GM19372 (cell line): ENCODE data around the gene RSPO3.

Experiments used
- ATAC-seq: cut with Tn5 transposase; IDR thresholded peaks from one replicate; pipeline ENCODE4 v1.9.1; 2021; ENCODE audit warnings: mild to moderate bottlenecking, low read depth, moderate library complexity; ENCODE audit not compliant: unreplicated experiment

RSPO3 gene

DNA sequence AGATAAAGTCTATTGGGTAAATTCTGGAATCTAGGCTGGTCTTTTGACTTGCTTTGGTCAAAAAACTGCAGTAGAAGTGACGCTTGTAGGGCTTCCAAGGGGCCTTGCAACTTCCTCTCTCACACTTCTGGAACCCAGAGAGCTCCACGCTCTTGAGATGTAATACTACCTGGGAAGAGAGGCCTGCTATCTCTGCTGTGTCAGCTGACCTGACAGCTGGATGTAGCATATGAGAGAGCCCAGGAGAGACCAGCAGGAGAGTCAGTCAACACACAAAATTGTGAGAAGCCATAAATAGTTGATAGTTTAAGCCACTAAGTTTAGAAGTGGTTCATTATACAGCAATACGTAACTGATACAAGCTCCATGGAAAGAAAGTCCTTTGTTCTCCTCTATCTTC is 7.8 kb upstream of the RSPO3 start:
- no peak for ATAC-seq

DNA sequence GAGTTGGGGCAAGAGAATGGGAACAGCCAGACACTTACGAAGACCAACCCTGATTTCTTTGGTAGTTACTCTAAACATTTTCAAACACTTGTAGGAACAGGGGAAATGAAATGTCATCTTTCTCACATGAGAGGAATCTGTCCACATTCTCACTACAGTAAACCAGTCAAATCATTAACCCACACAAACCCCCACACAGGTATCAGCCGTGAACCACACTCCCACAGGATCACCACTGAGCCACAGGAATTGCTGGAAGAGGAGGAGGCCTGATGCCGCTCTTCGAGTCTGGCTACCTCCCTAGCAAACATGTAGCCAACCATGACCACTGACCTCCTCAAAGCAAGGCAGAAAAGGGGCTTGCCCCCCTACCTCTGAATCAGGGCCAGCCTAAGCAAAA is 6.9 kb upstream of the RSPO3 start:
- ATAC-seq: no peak

DNA sequence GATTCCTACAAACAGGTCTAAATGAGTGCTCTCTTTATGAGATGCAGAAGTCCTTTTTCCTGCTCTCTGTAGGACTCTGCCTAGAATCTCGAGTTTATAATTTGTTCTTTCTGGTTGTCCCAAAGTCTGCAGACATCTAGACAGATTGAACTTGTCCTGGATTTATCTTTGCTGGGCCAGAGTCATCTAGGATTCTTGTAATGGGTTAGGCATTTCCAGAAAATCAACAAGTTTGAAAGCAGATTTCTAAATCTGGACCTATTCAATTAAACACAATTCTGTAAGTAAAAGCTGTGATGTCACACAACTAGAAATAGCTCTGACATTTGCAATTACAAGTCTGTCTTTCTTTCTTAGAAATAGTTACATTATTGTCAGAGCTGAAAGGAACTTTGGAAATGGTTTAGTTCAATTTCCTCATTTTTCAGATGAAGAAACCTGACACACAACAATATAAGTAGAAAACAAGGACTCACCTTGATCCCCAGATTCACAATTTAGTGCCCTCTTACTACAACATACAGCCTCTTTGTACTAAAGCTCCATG is 4.2 kb upstream of the RSPO3 start:
- no peak for ATAC-seq

DNA sequence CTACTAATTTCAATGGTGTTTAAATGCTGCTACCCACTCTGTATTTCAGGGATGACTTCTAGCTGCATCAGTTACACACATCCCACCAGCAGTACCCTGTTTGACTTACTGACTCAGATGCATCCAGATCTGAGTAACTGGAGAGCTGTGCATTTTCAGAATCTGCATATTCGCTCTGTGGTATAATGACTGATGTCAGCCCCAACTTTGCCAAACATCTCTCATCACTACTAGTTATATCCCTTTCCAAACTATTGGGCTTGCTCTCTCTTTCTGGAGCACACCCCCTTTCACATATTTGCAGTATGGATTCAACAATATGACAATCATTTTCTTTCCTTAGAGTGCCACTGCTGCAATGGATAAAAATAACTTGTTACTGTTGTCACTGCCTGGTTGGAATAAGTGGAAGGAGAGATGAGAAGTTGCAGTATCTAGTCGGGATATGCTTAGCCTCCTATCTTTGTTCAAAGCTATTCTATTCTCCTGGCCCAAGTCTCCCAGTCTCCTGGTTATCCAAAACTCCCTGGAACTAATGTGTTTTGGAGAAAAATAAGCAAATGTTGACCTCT is 3.3 kb upstream of the RSPO3 start:
- ATAC-seq: no peak

DNA sequence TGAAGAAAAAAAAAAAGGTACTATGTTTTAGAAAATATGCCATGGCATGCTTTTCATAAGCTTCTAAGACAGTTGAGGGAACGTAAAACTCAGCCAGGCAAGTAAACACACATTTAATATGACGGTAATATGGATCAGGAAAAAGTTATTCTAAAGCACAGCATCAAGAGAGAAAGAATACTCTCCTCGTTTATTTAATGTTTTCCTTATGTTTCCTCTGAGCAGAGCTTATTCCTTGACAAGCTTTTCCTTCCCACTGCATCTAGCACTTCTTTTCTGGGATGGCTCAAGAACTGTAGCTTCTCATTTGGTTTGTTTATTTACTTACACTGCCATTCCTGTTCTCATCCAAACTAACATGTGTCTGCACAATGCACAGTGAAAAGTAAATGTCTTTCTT is 2.7 kb upstream of the RSPO3 start:
- no peak for ATAC-seq

DNA sequence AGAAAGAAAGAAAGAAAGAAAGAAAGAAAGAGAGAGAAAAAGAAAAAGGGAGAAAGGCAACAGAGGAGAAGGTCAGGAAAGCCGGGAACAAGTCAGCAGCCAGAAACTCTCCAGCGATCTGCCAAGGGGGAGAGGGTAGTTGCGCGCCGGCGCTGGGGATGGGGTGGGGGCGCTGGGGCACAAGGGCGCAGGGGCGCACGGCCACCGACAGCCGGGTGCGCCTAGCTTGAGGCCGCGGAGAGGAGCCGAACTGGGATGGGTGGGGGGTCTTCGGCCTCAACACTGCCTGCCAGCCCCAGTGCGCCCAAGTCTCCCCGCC is 533 bp upstream of the RSPO3 start:
- no peak for ATAC-seq

DNA sequence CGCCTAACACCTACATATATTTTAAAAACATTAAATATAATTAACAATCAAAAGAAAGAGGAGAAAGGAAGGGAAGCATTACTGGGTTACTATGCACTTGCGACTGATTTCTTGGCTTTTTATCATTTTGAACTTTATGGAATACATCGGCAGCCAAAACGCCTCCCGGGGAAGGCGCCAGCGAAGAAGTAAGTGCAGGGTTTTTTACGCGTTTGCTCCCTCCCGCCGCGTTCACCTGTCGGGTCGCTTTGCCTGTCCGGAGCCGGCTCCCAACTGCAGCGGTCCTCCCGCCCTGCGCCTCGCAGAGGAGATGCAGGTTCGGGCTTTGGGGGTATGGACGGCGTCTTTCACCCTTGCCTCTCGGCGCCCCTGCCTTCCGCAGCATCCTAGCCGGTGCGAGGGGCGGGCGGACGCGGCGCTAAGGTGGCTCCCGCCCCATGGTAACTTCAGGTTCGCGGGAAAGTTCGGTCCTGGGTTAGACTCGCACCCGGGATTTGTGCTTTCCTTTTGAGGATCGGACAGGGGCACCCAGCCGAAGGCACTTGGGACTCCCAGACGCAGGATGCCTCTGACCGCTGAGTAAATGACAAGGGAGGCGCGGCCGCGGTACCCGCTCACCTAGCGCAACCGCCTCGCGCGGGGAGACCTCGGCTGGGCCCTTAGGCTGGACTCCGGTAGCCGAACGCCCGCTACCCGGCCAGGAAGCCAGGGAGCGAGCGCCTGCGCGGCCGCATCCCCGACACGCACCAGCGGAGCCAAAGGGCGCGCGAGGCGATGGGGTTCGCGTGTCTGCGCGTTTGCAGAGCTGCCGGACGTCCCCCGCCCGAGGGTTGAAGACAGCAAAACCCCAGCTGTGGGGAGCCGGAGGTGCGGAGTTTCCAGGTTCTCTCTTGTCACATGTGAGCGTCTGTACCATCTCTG is 891 bp downstream of the RSPO3 start:
- peak; percentile 45 for ATAC-seq

DNA sequence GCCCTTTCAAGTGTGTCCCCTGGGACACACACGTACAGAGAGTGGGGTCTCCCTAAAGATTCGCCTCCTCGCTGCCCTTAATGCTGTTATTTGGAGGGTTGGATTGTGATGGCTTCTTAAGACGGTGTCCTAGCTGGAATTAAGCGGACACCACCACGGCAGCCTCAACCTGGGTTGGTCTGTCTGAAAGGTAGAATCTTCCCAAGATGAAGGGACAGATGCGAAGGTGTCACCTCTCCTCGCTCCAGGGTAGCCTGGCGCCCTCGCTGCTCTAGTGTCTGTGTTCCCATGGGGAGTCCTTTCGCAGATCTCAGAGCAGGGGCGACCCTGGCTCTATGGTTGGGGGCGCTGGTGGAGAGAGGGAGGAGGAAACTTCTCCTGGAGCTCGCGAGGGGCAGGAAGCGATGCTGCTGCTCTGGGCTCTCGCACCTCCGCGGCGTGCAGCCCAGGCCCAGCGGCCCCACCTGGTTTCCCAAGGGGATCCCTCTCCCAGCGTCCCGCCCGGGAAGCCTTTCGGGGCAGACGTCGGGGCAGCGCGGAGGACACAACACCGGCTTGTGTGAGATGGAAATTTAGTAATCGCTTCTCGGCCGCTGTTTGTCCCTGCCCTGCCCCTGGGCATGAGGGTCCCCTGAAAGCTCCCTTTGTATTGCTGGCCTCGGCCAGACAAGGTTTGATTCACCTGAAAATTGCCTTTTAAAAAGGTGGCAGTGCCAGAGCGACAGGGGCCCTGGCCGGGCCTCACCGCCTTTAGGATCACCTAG is 1.7 kb downstream of the RSPO3 start:
- ATAC-seq: no peak

DNA sequence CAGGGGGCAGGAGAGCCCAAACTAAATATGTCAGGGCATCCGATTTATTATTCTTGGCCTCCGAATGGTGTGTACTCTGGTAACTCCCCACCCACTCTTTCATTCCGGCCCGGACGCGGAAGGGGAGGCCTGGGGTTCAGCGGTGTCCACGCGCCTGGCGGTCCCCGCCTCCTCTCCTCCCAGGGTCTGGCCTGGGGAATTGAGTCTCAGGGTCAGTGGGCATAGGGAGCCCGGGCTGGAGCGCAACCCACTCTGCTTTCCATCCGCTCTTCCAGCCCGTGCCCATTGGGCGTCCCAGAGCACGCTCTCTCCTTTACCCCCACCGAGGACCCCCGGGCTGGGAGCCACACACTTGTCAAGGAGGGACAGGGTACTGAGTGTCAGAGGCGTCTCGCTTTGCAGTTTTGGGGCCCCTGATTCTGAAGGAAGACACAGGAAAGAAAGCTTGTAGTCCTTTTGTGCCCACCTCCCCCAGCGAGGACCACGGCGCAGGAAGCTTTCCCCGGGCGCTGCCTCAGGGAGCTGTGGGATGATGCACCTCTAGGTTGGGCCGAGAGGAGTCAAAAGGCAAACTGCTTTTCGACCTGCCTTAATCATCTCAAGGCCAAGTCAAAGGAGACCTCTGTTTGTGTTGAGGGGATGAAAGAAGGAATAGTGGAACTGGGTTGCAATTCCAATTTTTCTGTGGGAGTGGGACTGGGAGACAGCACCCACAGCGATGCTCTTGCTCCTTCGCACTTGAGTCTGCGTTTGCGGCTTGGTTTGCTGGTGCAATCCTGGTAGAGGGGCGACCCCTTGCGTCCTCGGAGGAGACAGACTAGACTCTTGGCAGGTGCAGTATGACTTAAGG is 2.5 kb downstream of the RSPO3 start:
- ATAC-seq: peak; percentile 59

DNA sequence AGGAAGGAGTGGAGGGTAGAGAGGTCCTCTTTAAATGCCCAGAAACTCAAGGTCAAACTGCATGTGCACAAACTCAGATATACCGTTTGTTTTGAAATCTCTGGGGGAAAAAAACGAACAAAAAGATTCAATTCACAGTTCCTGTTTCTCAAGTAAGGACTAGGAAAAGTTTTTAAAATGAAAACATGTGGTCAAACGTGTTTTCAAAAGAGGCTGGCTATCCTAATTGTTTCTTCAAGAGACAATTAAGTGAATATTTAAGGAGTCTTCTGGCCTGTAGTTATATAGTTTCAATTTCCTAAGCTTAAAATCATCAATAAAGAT is 3.1 kb downstream of the RSPO3 start:
- no peak for ATAC-seq

DNA sequence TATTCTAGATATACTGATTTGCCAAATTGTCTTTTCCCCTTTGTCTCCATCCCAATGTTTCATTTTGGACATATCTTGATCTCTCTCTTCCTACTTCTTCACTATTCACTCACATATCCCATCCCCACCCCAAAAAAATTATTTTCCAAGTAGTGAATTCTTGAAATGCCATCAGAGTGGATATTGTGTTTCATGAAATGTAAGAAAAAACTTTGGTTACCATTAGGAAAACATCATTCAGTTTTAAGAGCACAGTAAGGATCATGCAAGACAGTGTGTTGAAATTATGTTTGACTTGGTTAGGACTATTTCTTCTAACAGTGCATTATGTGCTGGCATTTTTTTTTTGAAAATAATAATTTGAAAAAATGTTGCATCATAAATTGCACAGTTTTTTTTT is 5.7 kb downstream of the RSPO3 start:
- ATAC-seq: no peak

DNA sequence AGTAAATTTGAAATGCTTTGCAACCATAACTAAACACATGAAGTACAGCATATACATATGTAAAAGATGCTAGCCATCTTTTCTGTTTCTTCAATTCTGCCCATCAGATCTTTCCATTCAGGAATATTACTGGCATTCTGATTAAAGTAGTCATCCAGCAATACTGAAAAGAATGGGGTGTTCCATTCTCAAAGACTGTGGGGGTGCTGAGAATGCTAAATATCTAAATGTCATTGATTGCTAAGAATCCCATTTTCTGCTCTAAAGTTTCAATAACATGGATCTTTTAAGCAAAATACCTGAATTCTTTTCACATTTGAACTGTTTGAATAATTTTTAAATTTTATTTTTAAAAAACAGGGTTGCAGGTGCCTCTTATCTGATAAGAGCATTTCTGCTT is 6.2 kb downstream of the RSPO3 start:
- no peak for ATAC-seq

DNA sequence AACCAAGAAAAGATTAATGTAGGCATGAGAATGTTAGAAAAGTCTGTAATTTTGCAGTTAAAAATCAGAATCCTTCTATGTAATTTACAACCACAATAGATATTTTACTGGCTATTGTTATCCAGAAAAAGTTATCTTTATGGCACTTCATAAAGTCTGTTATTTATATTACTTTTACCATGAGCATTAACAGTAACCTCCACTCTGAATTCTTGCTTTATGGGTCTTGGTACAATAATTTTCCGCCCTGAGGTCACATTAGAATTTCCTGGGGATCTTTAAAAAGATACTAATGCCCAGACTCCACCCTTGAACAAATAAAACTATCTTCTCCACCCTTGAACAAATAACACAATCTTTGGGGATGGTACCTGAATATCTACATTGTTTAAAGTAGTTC is 9.6 kb downstream of the RSPO3 start:
- no peak for ATAC-seq

DNA sequence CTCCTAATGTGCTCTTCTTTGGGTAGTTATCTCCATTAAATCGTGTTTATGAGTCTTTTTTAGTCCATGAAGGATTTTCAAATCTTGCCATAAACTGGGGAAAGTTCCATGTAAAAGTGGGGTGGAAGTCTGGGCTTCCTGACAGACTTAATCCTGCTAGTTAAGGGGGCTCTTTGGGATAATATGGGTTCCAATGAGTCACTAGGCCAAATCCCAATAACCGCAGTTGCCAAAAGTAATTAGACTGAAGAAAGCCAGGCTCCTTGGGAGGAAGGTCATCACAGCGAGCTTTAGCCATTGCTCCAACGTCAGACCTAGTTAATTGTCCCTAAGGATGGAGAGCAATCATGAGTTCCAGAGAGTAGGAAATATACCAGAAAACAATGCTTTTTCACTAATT is 10.8 kb downstream of the RSPO3 start:
- ATAC-seq: no peak

DNA sequence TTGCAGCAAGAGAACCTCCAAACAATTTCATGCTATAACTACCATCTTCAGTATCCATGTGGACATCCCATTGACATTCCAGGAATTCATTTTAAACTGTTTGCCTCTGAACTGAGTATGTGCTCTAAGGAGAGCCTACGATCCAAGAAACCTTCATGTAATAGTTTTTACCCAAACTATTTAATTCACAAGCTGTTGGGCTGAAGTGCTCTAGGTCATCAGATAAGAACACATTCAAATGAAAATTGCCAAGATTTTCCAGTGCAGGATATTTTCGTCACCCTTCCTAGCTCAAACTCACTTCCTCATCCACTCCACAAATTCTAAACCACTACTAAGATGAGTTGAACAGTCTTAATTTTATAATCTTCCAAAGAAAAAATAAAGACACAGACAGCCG is 12.8 kb downstream of the RSPO3 start:
- ATAC-seq: no peak

DNA sequence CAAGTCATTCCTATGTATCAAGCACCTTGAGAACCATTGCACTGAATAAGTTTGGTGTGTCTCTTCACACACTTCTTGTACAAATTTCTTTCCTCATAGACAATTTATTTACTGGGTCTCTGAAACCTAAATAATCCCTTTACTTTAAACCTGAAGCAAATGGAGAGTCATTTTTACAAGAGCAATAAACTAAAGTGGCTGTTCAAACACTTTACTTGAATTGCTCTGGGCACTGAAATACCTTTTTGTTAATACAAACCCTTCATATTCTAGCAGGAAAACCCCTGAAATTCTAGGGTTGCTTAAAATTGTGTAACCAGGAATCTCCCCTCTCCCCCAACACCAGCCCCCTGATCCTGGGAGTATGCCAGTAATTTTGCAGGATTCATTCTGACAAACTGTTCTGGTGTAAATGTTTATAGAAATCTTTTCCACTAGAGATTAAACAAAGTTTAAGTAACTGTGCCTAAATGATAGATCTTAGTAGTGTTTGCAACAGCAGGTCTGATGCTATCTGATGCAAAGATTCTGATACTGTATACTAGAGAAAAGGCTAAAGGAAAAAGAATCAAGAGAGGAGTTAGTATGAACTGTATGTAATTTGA is 13.4 kb downstream of the RSPO3 start:
- ATAC-seq: no peak

DNA sequence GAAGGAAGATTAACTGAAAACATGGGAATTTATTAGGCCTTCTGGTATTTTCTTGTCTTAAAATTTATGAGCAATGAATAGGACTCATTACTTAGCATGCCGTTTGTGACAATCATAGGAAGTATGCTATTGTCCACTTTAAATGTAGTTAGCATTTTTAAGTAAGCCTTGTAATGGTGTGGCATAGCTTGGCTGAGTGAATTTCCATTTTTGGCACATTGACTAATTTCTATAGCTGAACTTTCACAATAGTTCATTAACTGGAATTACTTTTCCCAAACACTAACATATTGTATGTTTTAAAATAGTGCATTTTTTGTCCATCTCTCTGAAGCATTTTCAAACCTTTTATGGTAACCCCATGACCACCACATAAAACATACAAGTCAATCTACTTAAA is 15.7 kb downstream of the RSPO3 start:
- no peak for ATAC-seq

DNA sequence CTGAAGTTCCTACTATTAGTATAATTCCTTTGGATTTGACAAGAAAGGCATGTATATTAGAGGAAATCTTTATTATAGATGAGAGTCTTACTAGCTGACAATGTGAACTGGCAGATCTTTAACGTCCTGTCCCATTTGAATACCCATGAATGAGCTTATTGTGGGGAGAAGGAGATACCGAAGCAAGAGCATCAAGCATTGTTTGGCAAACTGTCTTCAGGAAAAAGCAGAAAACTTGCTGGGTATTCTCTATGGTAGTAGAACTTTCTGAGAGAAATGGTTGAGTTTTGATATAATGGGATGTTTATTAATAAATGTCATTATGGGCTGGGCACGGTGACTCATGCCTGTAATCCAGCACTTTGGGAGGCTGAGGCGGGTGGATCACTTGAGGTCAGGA is 18.3 kb downstream of the RSPO3 start:
- no peak for ATAC-seq

DNA sequence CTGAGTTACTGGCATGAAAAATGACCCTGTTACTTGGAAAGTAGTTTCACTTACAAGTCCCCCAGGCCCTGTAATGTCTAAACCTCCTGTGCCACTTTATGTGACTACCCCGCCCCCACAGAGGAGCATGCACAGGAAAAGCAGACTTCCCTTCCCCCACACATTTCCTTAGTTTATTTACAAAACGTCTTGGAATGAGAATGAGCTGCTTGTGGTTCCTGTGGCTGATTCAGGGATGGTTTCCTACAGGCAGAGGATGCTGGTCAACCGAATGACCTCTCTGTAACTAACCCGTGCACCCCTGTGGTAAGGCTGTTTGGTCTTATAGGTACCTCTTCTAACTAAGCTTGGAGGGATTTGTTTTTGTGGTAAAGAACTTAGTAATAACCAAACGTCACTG is 28.5 kb downstream of the RSPO3 start:
- no peak for ATAC-seq

DNA sequence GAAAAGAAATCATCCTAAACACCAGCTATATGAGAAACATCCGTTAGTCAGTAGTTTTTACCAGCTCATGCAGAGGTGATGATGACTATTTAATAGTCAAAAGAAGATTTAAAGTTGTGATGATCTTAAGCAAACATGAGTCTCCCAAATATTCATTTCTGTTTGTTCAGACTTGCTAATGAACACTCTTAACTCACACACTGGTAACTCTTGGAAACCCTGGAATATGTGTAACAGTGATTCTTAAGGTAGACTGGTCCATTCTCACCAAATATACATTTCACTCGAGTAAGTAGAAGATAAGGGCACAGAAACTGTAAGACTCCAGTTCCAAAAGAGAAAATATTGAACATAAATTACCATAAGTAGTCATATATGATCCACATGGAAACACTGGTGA is 29.1 kb downstream of the RSPO3 start:
- no peak for ATAC-seq
